ENCODE data around the gene TPSAB1. TPM values are rescaled to one million over a fixed set of nuclear protein-coding genes. Genes with fewer than 3 reads are reported as not detected.

Gene TPSAB1
- total RNA-seq, 1 experiment from 2014 or later, result 0.25 TPM

DNA sequence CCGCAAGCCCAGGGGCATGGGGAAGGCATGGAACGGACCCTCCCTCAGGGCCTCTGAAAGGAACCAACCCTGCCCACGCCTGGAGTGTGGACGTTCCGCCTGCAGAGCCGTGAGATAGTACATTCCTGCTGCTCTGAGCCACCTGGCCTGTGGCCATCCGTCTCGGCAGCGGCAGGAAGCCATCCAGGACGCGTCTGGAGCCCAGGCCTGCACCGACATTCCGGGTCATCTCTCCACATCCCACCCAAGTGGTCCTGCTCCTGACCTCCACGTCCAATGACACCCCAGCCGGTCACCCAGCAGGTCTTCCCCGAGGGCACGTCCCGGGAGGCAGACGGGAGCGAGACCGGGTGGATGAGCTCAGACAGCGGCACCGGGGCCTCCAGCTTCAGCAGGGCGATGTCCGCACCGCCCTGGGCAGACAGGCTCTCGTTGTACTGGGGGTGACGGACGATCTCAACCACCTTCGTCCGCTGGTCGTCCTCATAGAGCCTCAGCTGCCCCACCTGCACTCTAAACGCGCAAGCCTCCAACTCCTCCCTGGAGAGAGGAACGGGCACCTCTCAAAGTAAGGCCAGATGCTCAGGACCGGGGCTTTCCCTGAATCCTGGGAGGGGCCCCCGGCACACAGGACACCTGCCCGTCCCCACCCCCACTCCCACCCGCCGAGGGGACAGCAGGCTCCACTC lies 47.6 kb downstream of the TPSAB1 start:
- Histone ChIP-seq H2AFZ (ENCODE audit: low read depth, low read length, poor library complexity, severe bottlenecking) (no peak overlapping the region), H3K27ac (ENCODE audit: low read depth, low read length) (no peak overlapping the region), H3K79me2 (ENCODE audit: insufficient read depth, low read length) (no peaks in the 10 kb centered on the region), H3K4me1 (ENCODE audit: control insufficient read depth in 1 of 2, insufficient read depth in 2 of 2, low read length in 2 of 2) (peaks cover 4 to 25% of the 10 kb centered on the region in 2 experiments; a peak in 3 of 4 replicates), H3K9me2 (ENCODE audit: insufficient read depth) (no peaks in the 10 kb centered on the region), H3K4me2 (ENCODE audit: low read length) (no peak overlapping the region), H3K27me3 (ENCODE audit: insufficient read depth, low read length) (no peaks in the 10 kb centered on the region), H3K4me3 (replicated peaks in 1 of 2; ENCODE audit: low read depth in 1 of 2, low read length in 2 of 2) (no peak overlapping the region), H3K9me3 (ENCODE audit: control insufficient read depth in 1 of 2, insufficient read depth in 1 of 2, low read depth in 1 of 2, low read length in 2 of 2) (no peaks in the 10 kb centered on the region), H4K20me1 (ENCODE audit: insufficient read depth) (no peaks in the 10 kb centered on the region), H3K36me3 (ENCODE audit: control insufficient read depth in 1 of 2, insufficient read depth in 2 of 2, low read length in 2 of 2) (no peaks in the 10 kb centered on the region), H3K9ac (ENCODE audit: low read length) (no peak overlapping the region)
- ATAC-seq, result no peak
- intact Hi-C loops (cut with micrococcal nuclease), result no loop called here
- DNase-seq (ENCODE audit: low read depth, low spot score), result no peak
- POLR2A ChIA-PET, result no interaction called here
- CTCF ChIA-PET, result no interaction called here
- RAD21 ChIA-PET (ENCODE audit: low non-redundant PET in 1 of 2, low total read pairs in 2 of 2, uncharacterized antibody in 2 of 2, unreplicated experiment in 2 of 2), result no interaction called here
- BruUV-seq (replicated peaks), result no TSS peak
- TF ChIP-seq CBX3 (IDR thresholded peaks at IDR 0.05; ENCODE audit: low read depth), result no peak

DNA sequence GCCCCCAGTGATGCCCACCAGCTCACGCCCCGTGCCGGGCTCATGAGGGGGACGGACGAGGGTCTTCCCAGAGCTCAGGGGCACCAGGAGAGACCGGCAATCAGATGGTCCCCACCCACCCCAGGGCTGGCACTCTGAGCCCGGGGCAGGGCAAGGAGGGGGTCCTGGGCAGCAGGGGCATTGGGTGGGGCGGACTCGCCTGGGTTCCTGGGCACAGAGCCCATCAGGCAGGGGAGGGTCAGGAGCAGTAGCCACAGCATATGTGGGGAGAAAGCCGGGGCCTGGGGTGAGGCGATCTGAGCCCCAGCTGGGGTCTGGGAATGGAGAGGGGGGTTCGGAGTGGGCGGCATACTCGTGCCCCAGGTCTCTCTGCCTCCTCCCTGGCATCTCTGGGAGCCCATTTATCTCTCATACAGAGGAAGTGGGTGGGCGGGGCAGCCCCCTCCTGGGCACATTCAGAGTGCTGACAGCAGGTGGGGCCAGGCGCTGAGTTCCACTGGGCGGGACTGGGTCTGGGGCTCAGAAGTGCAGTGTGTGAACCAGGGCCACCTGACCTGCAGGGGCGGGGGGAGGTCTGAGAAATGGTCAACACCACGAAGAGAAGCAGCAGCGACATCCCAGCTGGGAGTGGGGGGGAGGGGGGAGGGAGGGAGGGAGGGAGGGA lies 48.4 kb downstream of the TPSAB1 start:
- H3K27me3 ChIP-seq (ENCODE audit: insufficient read depth, low read length), result no peaks in the 10 kb centered on the region
- ATAC-seq (peak; percentile 45; the same call in 1 of the 2 replicates), DNase-seq (ENCODE audit: low read depth, low spot score) (no peak)
- no peaks in the 10 kb centered on the region for H3K36me3 ChIP-seq (ENCODE audit: control insufficient read depth in 1 of 2, insufficient read depth in 2 of 2, low read length in 2 of 2)
- H3K9ac ChIP-seq (ENCODE audit: low read length), result no peak overlapping the region
- H3K9me2 ChIP-seq (ENCODE audit: insufficient read depth), result no peaks in the 10 kb centered on the region
- peaks cover 5 to 27% of the 10 kb centered on the region in 2 experiments for H3K4me1 ChIP-seq (ENCODE audit: control insufficient read depth in 1 of 2, insufficient read depth in 2 of 2, low read length in 2 of 2)
- H4K20me1 ChIP-seq (ENCODE audit: insufficient read depth), result no peaks in the 10 kb centered on the region
- no peak overlapping the region for H3K4me3 ChIP-seq (replicated peaks in 1 of 2; ENCODE audit: low read depth in 1 of 2, low read length in 2 of 2)
- H3K27ac ChIP-seq (ENCODE audit: low read depth, low read length), result no peak overlapping the region
- RAD21 ChIA-PET (ENCODE audit: low non-redundant PET in 1 of 2, low total read pairs in 2 of 2, uncharacterized antibody in 2 of 2, unreplicated experiment in 2 of 2), result no interaction called here
- no peaks in the 10 kb centered on the region for H3K79me2 ChIP-seq (ENCODE audit: insufficient read depth, low read length)
- no TSS peak for BruUV-seq (replicated peaks)
- no peak overlapping the region for H2AFZ ChIP-seq (ENCODE audit: low read depth, low read length, poor library complexity, severe bottlenecking)
- CTCF ChIA-PET, result no interaction called here
- TF ChIP-seq YY1 (IDR thresholded peaks at IDR 0.05; ENCODE audit: extremely low read depth, insufficient replicate concordance, low read depth, low read length) (no peak), CBX3 (IDR thresholded peaks at IDR 0.05; ENCODE audit: low read depth) (no peak), SP1 (IDR thresholded peaks at IDR 0.05; ENCODE audit: low read depth) (no peak), EZH2 (IDR thresholded peaks at IDR 0.05) (no peak), POLR2AphosphoS5 (IDR thresholded peaks at IDR 0.05; ENCODE audit: low read depth, low read length) (no peak), POLR2A (IDR thresholded peaks at IDR 0.05; ENCODE audit: borderline replicate concordance, extremely low read depth, insufficient read depth, insufficient read length) (no peak), ZFX (IDR thresholded peaks at IDR 0.05) (no peak)
- TF ChIP-seq, protein P1, sequence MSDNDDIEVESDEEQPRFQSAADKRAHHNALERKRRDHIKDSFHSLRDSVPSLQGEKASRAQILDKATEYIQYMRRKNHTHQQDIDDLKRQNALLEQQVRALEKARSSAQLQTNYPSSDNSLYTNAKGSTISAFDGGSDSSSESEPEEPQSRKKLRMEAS (IDR thresholded peaks at IDR 0.05), result no peak
- TF ChIP-seq, protein P2, sequence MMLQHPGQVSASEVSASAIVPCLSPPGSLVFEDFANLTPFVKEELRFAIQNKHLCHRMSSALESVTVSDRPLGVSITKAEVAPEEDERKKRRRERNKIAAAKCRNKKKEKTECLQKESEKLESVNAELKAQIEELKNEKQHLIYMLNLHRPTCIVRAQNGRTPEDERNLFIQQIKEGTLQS (IDR thresholded peaks at IDR 0.05), result no peak
- TF ChIP-seq, protein P3, sequence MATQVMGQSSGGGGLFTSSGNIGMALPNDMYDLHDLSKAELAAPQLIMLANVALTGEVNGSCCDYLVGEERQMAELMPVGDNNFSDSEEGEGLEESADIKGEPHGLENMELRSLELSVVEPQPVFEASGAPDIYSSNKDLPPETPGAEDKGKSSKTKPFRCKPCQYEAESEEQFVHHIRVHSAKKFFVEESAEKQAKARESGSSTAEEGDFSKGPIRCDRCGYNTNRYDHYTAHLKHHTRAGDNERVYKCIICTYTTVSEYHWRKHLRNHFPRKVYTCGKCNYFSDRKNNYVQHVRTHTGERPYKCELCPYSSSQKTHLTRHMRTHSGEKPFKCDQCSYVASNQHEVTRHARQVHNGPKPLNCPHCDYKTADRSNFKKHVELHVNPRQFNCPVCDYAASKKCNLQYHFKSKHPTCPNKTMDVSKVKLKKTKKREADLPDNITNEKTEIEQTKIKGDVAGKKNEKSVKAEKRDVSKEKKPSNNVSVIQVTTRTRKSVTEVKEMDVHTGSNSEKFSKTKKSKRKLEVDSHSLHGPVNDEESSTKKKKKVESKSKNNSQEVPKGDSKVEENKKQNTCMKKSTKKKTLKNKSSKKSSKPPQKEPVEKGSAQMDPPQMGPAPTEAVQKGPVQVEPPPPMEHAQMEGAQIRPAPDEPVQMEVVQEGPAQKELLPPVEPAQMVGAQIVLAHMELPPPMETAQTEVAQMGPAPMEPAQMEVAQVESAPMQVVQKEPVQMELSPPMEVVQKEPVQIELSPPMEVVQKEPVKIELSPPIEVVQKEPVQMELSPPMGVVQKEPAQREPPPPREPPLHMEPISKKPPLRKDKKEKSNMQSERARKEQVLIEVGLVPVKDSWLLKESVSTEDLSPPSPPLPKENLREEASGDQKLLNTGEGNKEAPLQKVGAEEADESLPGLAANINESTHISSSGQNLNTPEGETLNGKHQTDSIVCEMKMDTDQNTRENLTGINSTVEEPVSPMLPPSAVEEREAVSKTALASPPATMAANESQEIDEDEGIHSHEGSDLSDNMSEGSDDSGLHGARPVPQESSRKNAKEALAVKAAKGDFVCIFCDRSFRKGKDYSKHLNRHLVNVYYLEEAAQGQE (IDR thresholded peaks at IDR 0.05; ENCODE audit: low read depth), result no peak
- TF ChIP-seq, protein P4, sequence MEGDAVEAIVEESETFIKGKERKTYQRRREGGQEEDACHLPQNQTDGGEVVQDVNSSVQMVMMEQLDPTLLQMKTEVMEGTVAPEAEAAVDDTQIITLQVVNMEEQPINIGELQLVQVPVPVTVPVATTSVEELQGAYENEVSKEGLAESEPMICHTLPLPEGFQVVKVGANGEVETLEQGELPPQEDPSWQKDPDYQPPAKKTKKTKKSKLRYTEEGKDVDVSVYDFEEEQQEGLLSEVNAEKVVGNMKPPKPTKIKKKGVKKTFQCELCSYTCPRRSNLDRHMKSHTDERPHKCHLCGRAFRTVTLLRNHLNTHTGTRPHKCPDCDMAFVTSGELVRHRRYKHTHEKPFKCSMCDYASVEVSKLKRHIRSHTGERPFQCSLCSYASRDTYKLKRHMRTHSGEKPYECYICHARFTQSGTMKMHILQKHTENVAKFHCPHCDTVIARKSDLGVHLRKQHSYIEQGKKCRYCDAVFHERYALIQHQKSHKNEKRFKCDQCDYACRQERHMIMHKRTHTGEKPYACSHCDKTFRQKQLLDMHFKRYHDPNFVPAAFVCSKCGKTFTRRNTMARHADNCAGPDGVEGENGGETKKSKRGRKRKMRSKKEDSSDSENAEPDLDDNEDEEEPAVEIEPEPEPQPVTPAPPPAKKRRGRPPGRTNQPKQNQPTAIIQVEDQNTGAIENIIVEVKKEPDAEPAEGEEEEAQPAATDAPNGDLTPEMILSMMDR (IDR thresholded peaks at IDR 0.05 in 2 of 3, conservative IDR thresholded peaks at IDR 0.05 in 1 of 3; ENCODE audit: borderline replicate concordance in 1 of 3, insufficient read depth in 1 of 3, low read depth in 2 of 3, low read length in 2 of 3), result no peak
- H3K9me3 ChIP-seq (ENCODE audit: control insufficient read depth in 1 of 2, insufficient read depth in 1 of 2, low read depth in 1 of 2, low read length in 2 of 2), result no peaks in the 10 kb centered on the region
- POLR2A ChIA-PET, result no interaction called here
- intact Hi-C loops (cut with micrococcal nuclease), result no loop called here
- H3K4me2 ChIP-seq (ENCODE audit: low read length), result 0 out of 2 replicates have a peak overlapping the region, but pooled peaks have one; percentile 19

All from HCT116 (cell line).